Osteocyte (in vitro differentiated cells): Measurements from ENCODE around the gene ST3GAL3. TPM values are rescaled to one million over a fixed set of nuclear protein-coding genes. Genes with fewer than 3 reads are reported as not detected.

Source experiments
- DNase-seq: peaks from one replicate; pipeline ENCODE4 v3.0.0; 2021; ENCODE audit warnings: mixed read lengths; ENCODE audit not compliant: unreplicated experiment; ENCODE audit errors: extremely low spot score
- H3K27ac Mint-ChIP-seq: one replicate; pipeline ENCODE4 v1.8.0; 2021; ENCODE audit warnings: mild to moderate bottlenecking, mixed read lengths; ENCODE audit not compliant: unreplicated experiment
- H3K27me3 Mint-ChIP-seq: one replicate; pipeline ENCODE4 v1.8.0; 2021; ENCODE audit warnings: mixed read lengths; ENCODE audit not compliant: unreplicated experiment
- H3K36me3 Mint-ChIP-seq: one replicate; pipeline ENCODE4 v1.8.0; 2021; ENCODE audit warnings: mixed read lengths; ENCODE audit not compliant: unreplicated experiment
- H3K4me1 Mint-ChIP-seq: one replicate; pipeline ENCODE4 v1.8.0; 2021; ENCODE audit warnings: mixed read lengths; ENCODE audit not compliant: unreplicated experiment
- H3K4me3 Mint-ChIP-seq: one replicate; pipeline ENCODE4 v1.8.0; 2021; ENCODE audit warnings: mild to moderate bottlenecking, moderate library complexity, mixed read lengths; ENCODE audit not compliant: unreplicated experiment
- H3K9me3 Mint-ChIP-seq: one replicate; pipeline ENCODE4 v1.8.0; 2021; ENCODE audit warnings: mixed read lengths; ENCODE audit not compliant: unreplicated experiment
- CTCF ChIP-seq: fragments of 200-600 bp; sonication (generic); IDR thresholded peaks from 2 replicates; pipeline ENCODE4 v1.5.0; 2021; ENCODE audit warnings: antibody characterized with exemption, mild to moderate bottlenecking, moderate library complexity
- total RNA-seq: library from RNA; stranded (reverse); gene quantifications from 2 replicates; pipeline ENCODE4 v1.2.1, GENCODE V29; 2021

The ST3GAL3 gene
- total RNA-seq, 1 donor from 2014 or later, result 26.4 TPM

- DNase-seq, result no peak
- H3K36me3 Mint-ChIP-seq, result peaks cover 3% of the 10 kb centered on the region
- no peaks in the 10 kb centered on the region for H3K27me3 Mint-ChIP-seq
- TF ChIP-seq CTCF, result no peak
- H3K4me1 Mint-ChIP-seq, result peaks cover 2% of the 10 kb centered on the region
- no peak overlapping the region for H3K27ac Mint-ChIP-seq
- no peaks in the 10 kb centered on the region for H3K9me3 Mint-ChIP-seq
- no peak overlapping the region for H3K4me3 Mint-ChIP-seq
These were observed 180.4 kb downstream of the ST3GAL3 start for GRCh38 chr1:43887748-43888147.

GRCh38 chr1:43890815-43891214, 183.5 kb downstream of the ST3GAL3 start:
- no peak for DNase-seq
- Mint-ChIP-seq H3K36me3 (peaks cover 7% of the 10 kb centered on the region), H3K4me1 (peaks cover 12% of the 10 kb centered on the region), H3K27ac (no peak overlapping the region), H3K9me3 (no peaks in the 10 kb centered on the region), H3K27me3 (no peaks in the 10 kb centered on the region), H3K4me3 (no peak overlapping the region)
- TF ChIP-seq CTCF, result no peak

DNA sequence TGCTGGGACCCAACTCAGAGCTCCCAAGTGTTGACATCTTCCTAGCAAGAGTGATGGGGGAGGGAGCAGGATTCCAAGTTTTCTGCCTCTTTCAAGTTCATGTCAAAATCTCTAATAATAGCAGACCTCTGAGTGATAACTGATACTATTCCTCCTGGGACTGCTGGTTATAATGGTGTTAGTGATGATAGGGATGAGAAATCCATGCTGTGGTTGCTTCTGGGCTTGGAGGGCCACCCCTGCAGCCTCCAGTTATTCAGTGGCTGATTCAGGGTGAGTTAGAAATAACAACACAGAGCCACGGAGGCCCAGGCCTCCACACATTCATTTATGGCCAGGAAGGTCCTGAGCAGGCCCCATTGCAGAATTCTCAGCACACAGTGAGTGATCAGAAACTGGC, 185.7 kb downstream of the ST3GAL3 start:
- no peak for DNase-seq
- H3K27ac Mint-ChIP-seq, result no peak overlapping the region

DNA sequence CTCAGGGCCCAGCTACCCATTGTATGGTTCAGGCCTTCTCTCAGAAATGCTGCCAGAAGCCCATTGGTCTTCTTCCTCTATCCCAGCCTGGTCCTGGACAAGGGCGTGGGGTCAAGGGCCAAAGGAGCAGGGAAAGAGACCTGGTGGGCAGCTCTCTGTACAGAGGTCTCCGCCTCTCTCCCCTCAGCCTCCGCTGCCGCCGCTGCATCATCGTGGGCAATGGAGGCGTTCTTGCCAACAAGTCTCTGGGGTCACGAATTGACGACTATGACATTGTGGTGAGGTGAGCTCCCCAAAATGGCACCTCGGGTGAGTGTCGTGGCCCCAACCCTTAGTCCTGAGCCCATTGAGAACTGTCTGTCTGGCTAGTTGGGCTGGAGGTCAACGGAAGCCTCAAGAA, 191.6 kb downstream of the ST3GAL3 start:
- H3K4me1 Mint-ChIP-seq, result peaks cover 1% of the 10 kb centered on the region
- H3K27ac Mint-ChIP-seq, result no peak overlapping the region
- no peak overlapping the region for H3K4me3 Mint-ChIP-seq
- peaks cover 10% of the 10 kb centered on the region for H3K36me3 Mint-ChIP-seq
- H3K27me3 Mint-ChIP-seq, result no peaks in the 10 kb centered on the region
- DNase-seq, result no peak
- TF ChIP-seq CTCF, result no peak
- no peaks in the 10 kb centered on the region for H3K9me3 Mint-ChIP-seq

More for the DNA sequence above, 185.7 kb downstream of the ST3GAL3 start:
- no peaks in the 10 kb centered on the region for H3K27me3 Mint-ChIP-seq
- H3K4me1 Mint-ChIP-seq, result peaks cover 12% of the 10 kb centered on the region
- H3K9me3 Mint-ChIP-seq, result no peaks in the 10 kb centered on the region
- H3K36me3 Mint-ChIP-seq, result peaks cover 6% of the 10 kb centered on the region
- no peak overlapping the region for H3K4me3 Mint-ChIP-seq
- no peak for TF ChIP-seq CTCF

GRCh38 chr1:43900386-43900785, 193.1 kb downstream of the ST3GAL3 start:
- no peak overlapping the region for H3K4me3 Mint-ChIP-seq
- no peaks in the 10 kb centered on the region for H3K9me3 Mint-ChIP-seq
- DNase-seq, result no peak
- TF ChIP-seq CTCF, result no peak
- no peak overlapping the region for H3K27ac Mint-ChIP-seq
- H3K36me3 Mint-ChIP-seq, result peaks cover 4% of the 10 kb centered on the region
- H3K27me3 Mint-ChIP-seq, result no peaks in the 10 kb centered on the region
- H3K4me1 Mint-ChIP-seq, result no peaks in the 10 kb centered on the region
